Ishikawa (cell line): ENCODE measurements around the gene CSPG4.

Experiments used
- EP300 ChIP-seq: IDR thresholded peaks from 2 replicates; pipeline ENCODE4 v1.6.1; 2012; ENCODE audit warnings: borderline replicate concordance
- NFIC ChIP-seq: IDR thresholded peaks from 2 replicates; pipeline ENCODE4 v1.6.1; 2012
- REST ChIP-seq: IDR thresholded peaks from 2 replicates; pipeline ENCODE4 v1.6.1; 2012; ENCODE audit warnings: low read depth, mild to moderate bottlenecking
- TAF1 ChIP-seq: IDR thresholded peaks from 2 replicates; pipeline ENCODE4 v1.6.1; 2012; ENCODE audit warnings: low read depth, mild to moderate bottlenecking

GRCh38 chr15:75674366-75674765, 38.3 kb downstream of the CSPG4 start:
- no peak for TF ChIP-seq NFIC
- TF ChIP-seq EP300 = no peak
- TF ChIP-seq TAF1 = no peak
- TF ChIP-seq REST = no peak
